Measurements from ENCODE around the gene SOCS1. TPM values are rescaled to one million over a fixed set of nuclear protein-coding genes. Genes with fewer than 3 reads are reported as not detected.

Gene SOCS1
- total RNA-seq, 4 donors from 2014 or later = 3.8 to 11.1 (median 6.1) TPM

- peak overlapping the region; percentile 71 to 98 (median 80) for H3K4me3 ChIP-seq
- WGBS = 75% methylated on average over 5 of the region's 5 CpGs
- peaks cover 25 to 42% (median 38%) of the 10 kb centered on the region in 4 donors for H3K4me1 ChIP-seq
- TF ChIP-seq CTCF (IDR thresholded peaks at IDR 0.05) (no peak), POLR2A (IDR thresholded peaks at IDR 0.05; ENCODE audit: low read depth) (no peak), EP300 (IDR thresholded peaks at IDR 0.05) (no peak), POLR2AphosphoS5 (IDR thresholded peaks at IDR 0.05) (no peak)
- H3K36me3 ChIP-seq = no peaks in the 10 kb centered on the region
- H3K27me3 ChIP-seq = peaks cover 0 to 4% (median 0%) of the 10 kb centered on the region in 4 donors
- no peaks in the 10 kb centered on the region for H3K9me3 ChIP-seq
- intact Hi-C loops (cut with DNase I) = loop anchor here (10.0 kb wide), 1 partner anchor 179 kb away; no protein-coding TSS in a partner anchor
- no peak for DNase-seq (ENCODE audit: extremely low spot score)
- peak overlapping the region; percentile 7 to 95 (median 40) for H3K27ac ChIP-seq (replicated peaks in 1 of 4)
These were observed 2.7 kb downstream of the SOCS1 start for GRCh38 chr16:11253009-11253994.

GRCh38 chr16:11252482-11252931, 3.5 kb downstream of the SOCS1 start:
- TF ChIP-seq POLR2A (IDR thresholded peaks at IDR 0.05; ENCODE audit: low read depth) (no peak), CTCF (IDR thresholded peaks at IDR 0.05) (no peak), POLR2AphosphoS5 (IDR thresholded peaks at IDR 0.05) (no peak), EP300 (IDR thresholded peaks at IDR 0.05) (no peak)
- WGBS = 95% methylated on average over 8 of the region's 8 CpGs

GRCh38 chr16:11251525-11252481, 4.2 kb downstream of the SOCS1 start:
- H3K4me1 ChIP-seq = peaks cover 17 to 32% (median 28%) of the 10 kb centered on the region in 4 donors
- intact Hi-C loops (cut with DNase I) = loop anchor here (10.0 kb wide), 1 partner anchor 177 kb away; no protein-coding TSS in a partner anchor
- 79% methylated on average over 18 of the region's 18 CpGs for WGBS
- H3K27me3 ChIP-seq = peaks cover 0 to 4% (median 0%) of the 10 kb centered on the region in 4 donors
- DNase-seq (ENCODE audit: extremely low spot score) = no peak
- H3K9me3 ChIP-seq = no peaks in the 10 kb centered on the region
- no peak overlapping the region for H3K4me3 ChIP-seq
- TF ChIP-seq CTCF (IDR thresholded peaks at IDR 0.05) (no peak), POLR2A (IDR thresholded peaks at IDR 0.05; ENCODE audit: low read depth) (no peak), POLR2AphosphoS5 (IDR thresholded peaks at IDR 0.05) (no peak), EP300 (IDR thresholded peaks at IDR 0.05) (no peak)
- H3K36me3 ChIP-seq = no peaks in the 10 kb centered on the region
- H3K27ac ChIP-seq (replicated peaks in 1 of 4) = no peak overlapping the region

More at GRCh38 chr16:11252482-11252931, 3.5 kb downstream of the SOCS1 start:
- no peaks in the 10 kb centered on the region for H3K9me3 ChIP-seq
- H3K27ac ChIP-seq (replicated peaks in 1 of 4) = no peak overlapping the region
- H3K4me1 ChIP-seq = peaks cover 24 to 39% (median 35%) of the 10 kb centered on the region in 4 donors
- peaks cover 0 to 4% (median 0%) of the 10 kb centered on the region in 4 donors for H3K27me3 ChIP-seq
- DNase-seq (ENCODE audit: extremely low spot score) = no peak
- peak overlapping the region in 2 of 4 donors; percentile 9 to 74 for H3K4me3 ChIP-seq
- intact Hi-C loops (cut with DNase I) = loop anchor here (10.0 kb wide), 1 partner anchor 178 kb away; no protein-coding TSS in a partner anchor
- no peaks in the 10 kb centered on the region for H3K36me3 ChIP-seq

GRCh38 chr16:11250786-11251524, 5.0 kb downstream of the SOCS1 start:
- 92% methylated on average over 10 of the region's 10 CpGs for WGBS

More at GRCh38 chr16:11250786-11251524, 5.0 kb downstream of the SOCS1 start:
- no peak for DNase-seq (ENCODE audit: extremely low spot score)
- H3K4me3 ChIP-seq = no peak overlapping the region
- H3K4me1 ChIP-seq = peaks cover 15 to 28% (median 25%) of the 10 kb centered on the region in 4 donors
- no peaks in the 10 kb centered on the region for H3K9me3 ChIP-seq
- no peak for TF ChIP-seq CTCF (IDR thresholded peaks at IDR 0.05)
- no peak for TF ChIP-seq POLR2A (IDR thresholded peaks at IDR 0.05; ENCODE audit: low read depth)
- no peak for TF ChIP-seq EP300 (IDR thresholded peaks at IDR 0.05)
- no peak for TF ChIP-seq POLR2AphosphoS5 (IDR thresholded peaks at IDR 0.05)
- no peak overlapping the region for H3K27ac ChIP-seq (replicated peaks in 1 of 4)
- H3K27me3 ChIP-seq = peaks cover 0 to 4% (median 0%) of the 10 kb centered on the region in 4 donors
- intact Hi-C loops (cut with DNase I) = loop anchor here (10.0 kb wide), 1 partner anchor 176 kb away; no protein-coding TSS in a partner anchor
- no peaks in the 10 kb centered on the region for H3K36me3 ChIP-seq
